RWPE2 (cell line): ENCODE measurements around the gene C2.
A peak's percentile ranks its signal among the peaks of the same experiment; 100 is the strongest.
"Not testable (repeated sequence)": the region's sequence is repeated elsewhere in the genome, so short reads cannot be mapped to it uniquely, and the experiment has no call there.

Experiments used
- ATAC-seq: fragments of 200-7000 bp; cut with Tn5 transposase; 3 replicates; pipeline ENCODE4 v1.9.1; 2021; ENCODE audit warnings: low read depth
- DNase-seq: peaks from one replicate; pipeline ENCODE4 v3.0.0-alpha.2; 2020; ENCODE audit warnings: low spot score
- H3K27ac ChIP-seq: fragments of 450-650 bp; 2 replicates; pipeline ENCODE4 v1.5.1; 2017; ENCODE audit warnings: mild to moderate bottlenecking; ENCODE audit not compliant: poor library complexity, severe bottlenecking
- H3K27me3 ChIP-seq: fragments of 250-450 bp; sonication (Bioruptor Pico); 2 replicates; pipeline ENCODE4 v1.5.1; 2021; ENCODE audit warnings: mild to moderate bottlenecking, moderate library complexity; ENCODE audit not compliant: insufficient read depth, poor library complexity, severe bottlenecking
- H3K36me3 ChIP-seq: fragments of 250-450 bp; sonication (Bioruptor Pico); 2 replicates; pipeline ENCODE4 v1.5.1; 2020; ENCODE audit warnings: low read depth, mild to moderate bottlenecking, moderate library complexity
- H3K4me1 ChIP-seq: fragments of 250-450 bp; sonication (Bioruptor Pico); 2 replicates; pipeline ENCODE4 v1.5.1; 2021; ENCODE audit warnings: mild to moderate bottlenecking, moderate library complexity; ENCODE audit not compliant: insufficient read depth, poor library complexity, severe bottlenecking
- H3K4me3 ChIP-seq: fragments of 250-450 bp; sonication (Bioruptor Pico); 2 replicates; pipeline ENCODE4 v1.5.1; 2021; ENCODE audit warnings: mild to moderate bottlenecking, moderate library complexity; ENCODE audit not compliant: severe bottlenecking
- H3K9me3 ChIP-seq: fragments of 250-450 bp; sonication (Bioruptor Pico); 2 replicates; pipeline ENCODE4 v1.5.1; 2021; ENCODE audit warnings: mild to moderate bottlenecking, moderate library complexity; ENCODE audit not compliant: severe bottlenecking
- CTCF ChIP-seq: fragments of 450-650 bp; IDR thresholded peaks from one replicate; pipeline ENCODE4 v1.5.1; 2017; ENCODE audit warnings: mild to moderate bottlenecking, moderate library complexity; ENCODE audit not compliant: poor library complexity, severe bottlenecking

The C2 gene

GRCh38 chr6:31922942-31923341, 4.6 kb upstream of the C2 start:
- DNase-seq (no peak), ATAC-seq (0 out of 3 replicates have a peak, but pooled peaks have one; percentile 17)
- H3K4me3 ChIP-seq = no peak overlapping the region
- H3K27me3 ChIP-seq = no peaks in the 10 kb centered on the region
- TF ChIP-seq CTCF = no peak
- no peaks in the 10 kb centered on the region for H3K4me1 ChIP-seq
- no peak overlapping the region for H3K27ac ChIP-seq
- no peaks in the 10 kb centered on the region for H3K36me3 ChIP-seq
- no peaks in the 10 kb centered on the region for H3K9me3 ChIP-seq

GRCh38 chr6:31927863-31928671, 550 bp downstream of the C2 start:
- Histone ChIP-seq H3K36me3 (no peaks in the 10 kb centered on the region), H3K4me1 (no peaks in the 10 kb centered on the region), H3K4me3 (no peak overlapping the region), H3K9me3 (peaks cover 1% of the 10 kb centered on the region), H3K27me3 (no peaks in the 10 kb centered on the region), H3K27ac (no peak overlapping the region)
- ATAC-seq (no peak), DNase-seq (no peak)
- TF ChIP-seq CTCF = no peak

- Histone ChIP-seq H3K36me3 (no peaks in the 10 kb centered on the region), H3K4me1 (no peaks in the 10 kb centered on the region), H3K27ac (no peak overlapping the region), H3K27me3 (no peaks in the 10 kb centered on the region), H3K9me3 (peaks cover 1% of the 10 kb centered on the region), H3K4me3 (no peak overlapping the region)
- ATAC-seq = no peak
- no peak for TF ChIP-seq CTCF
- no peak for DNase-seq
Observed at GRCh38 chr6:31928672-31928939, 1.1 kb downstream of the C2 start.

- DNase-seq (no peak), ATAC-seq (no peak)
- no peak for TF ChIP-seq CTCF
- no peaks in the 10 kb centered on the region for H3K27me3 ChIP-seq
- H3K4me3 ChIP-seq = no peak overlapping the region
- no peaks in the 10 kb centered on the region for H3K4me1 ChIP-seq
- H3K36me3 ChIP-seq = no peaks in the 10 kb centered on the region
- peaks cover 1% of the 10 kb centered on the region for H3K9me3 ChIP-seq
- no peak overlapping the region for H3K27ac ChIP-seq
Observed at GRCh38 chr6:31930962-31931361, 3.4 kb downstream of the C2 start.

- not testable (repeated sequence) for H3K9me3 ChIP-seq, DNase-seq, H3K27me3 ChIP-seq, H3K27ac ChIP-seq, H3K36me3 ChIP-seq, H3K4me1 ChIP-seq, H3K4me3 ChIP-seq, ATAC-seq
Observed at GRCh38 chr6:31932137-31932536, 4.6 kb downstream of the C2 start.
